ENCODE data around the gene FA2H. TPM values are rescaled to one million over a fixed set of nuclear protein-coding genes. Genes with fewer than 3 reads are reported as not detected.
A peak's percentile ranks its signal among the peaks of the same experiment; 100 is the strongest.

The FA2H gene
- total RNA-seq, 2 donors from 2014 or later = 0.19 TPM; not detected in 1

- no peak overlapping the region for H3K27ac Mint-ChIP-seq
- H3K4me1 Mint-ChIP-seq = peaks cover 4% of the 10 kb centered on the region
- no peak for ATAC-seq (replicated peaks)
- no peaks in the 10 kb centered on the region for H3K9me3 Mint-ChIP-seq
- no peaks in the 10 kb centered on the region for H3K27me3 Mint-ChIP-seq
- H3K4me3 Mint-ChIP-seq = no peak overlapping the region
- H3K36me3 Mint-ChIP-seq (ENCODE audit: low read depth) = no peaks in the 10 kb centered on the region
Observed at GRCh38 chr16:74713325-74713724, 61.3 kb downstream of the FA2H start.

GRCh38 chr16:74711938-74712337 is 62.7 kb downstream of the FA2H start:
- Mint-ChIP-seq H3K36me3 (ENCODE audit: low read depth) (no peaks in the 10 kb centered on the region), H3K9me3 (no peaks in the 10 kb centered on the region), H3K27ac (no peak overlapping the region), H3K4me1 (peaks cover 4% of the 10 kb centered on the region), H3K4me3 (no peak overlapping the region), H3K27me3 (no peaks in the 10 kb centered on the region)
- ATAC-seq (replicated peaks) = no peak

- Mint-ChIP-seq H3K27ac (no peak overlapping the region), H3K4me3 (no peak overlapping the region), H3K4me1 (peaks cover 4% of the 10 kb centered on the region), H3K9me3 (no peaks in the 10 kb centered on the region), H3K36me3 (ENCODE audit: low read depth) (no peaks in the 10 kb centered on the region), H3K27me3 (no peaks in the 10 kb centered on the region)
- no peak for ATAC-seq (replicated peaks)
Observed at GRCh38 chr16:74710401-74710800, 64.2 kb downstream of the FA2H start.

GRCh38 chr16:74709441-74709877 is 65.2 kb downstream of the FA2H start:
- H3K4me1 Mint-ChIP-seq = peaks cover 4% of the 10 kb centered on the region
- H3K4me3 Mint-ChIP-seq = no peak overlapping the region
- H3K9me3 Mint-ChIP-seq = no peaks in the 10 kb centered on the region
- peak; percentile 98 for ATAC-seq (replicated peaks)
- no peaks in the 10 kb centered on the region for H3K27me3 Mint-ChIP-seq
- peak overlapping the region; percentile 20 for H3K27ac Mint-ChIP-seq
- H3K36me3 Mint-ChIP-seq (ENCODE audit: low read depth) = no peaks in the 10 kb centered on the region

- Mint-ChIP-seq H3K4me1 (peaks cover 32% of the 10 kb centered on the region), H3K27ac (peak within 1 kb of the TSS; percentile 97), H3K9me3 (no peaks in the 10 kb centered on the region), H3K27me3 (no peaks in the 10 kb centered on the region), H3K4me3 (peak within 1 kb of the TSS; percentile 96), H3K36me3 (ENCODE audit: low read depth) (peaks cover 32% of the 10 kb centered on the region)
- ATAC-seq (replicated peaks) = peak; percentile 66
Observed at GRCh38 chr16:74700438-74701225, 74.0 kb downstream of the FA2H start, which contains the start of gene MLKL. Gene MLKL (minus strand): TSS chr16:74700862. CDS start chr16:74695757, 5,105 bp downstream.

GRCh38 chr16:74700116-74700437 is 74.5 kb downstream of the FA2H start:
- H3K9me3 Mint-ChIP-seq = no peaks in the 10 kb centered on the region
- peak overlapping the region; percentile 96 for H3K4me3 Mint-ChIP-seq
- peaks cover 36% of the 10 kb centered on the region for H3K4me1 Mint-ChIP-seq
- ATAC-seq (replicated peaks) = no peak
- peaks cover 37% of the 10 kb centered on the region for H3K36me3 Mint-ChIP-seq (ENCODE audit: low read depth)
- H3K27ac Mint-ChIP-seq = peak overlapping the region; percentile 97
- H3K27me3 Mint-ChIP-seq = no peaks in the 10 kb centered on the region

GRCh38 chr16:74699666-74700065 is 75.0 kb downstream of the FA2H start:
- Mint-ChIP-seq H3K27me3 (no peaks in the 10 kb centered on the region), H3K4me3 (peak overlapping the region; percentile 96), H3K27ac (peak overlapping the region; percentile 97), H3K36me3 (ENCODE audit: low read depth) (peaks cover 42% of the 10 kb centered on the region), H3K4me1 (peaks cover 36% of the 10 kb centered on the region), H3K9me3 (no peaks in the 10 kb centered on the region)
- ATAC-seq (replicated peaks) = no peak

GRCh38 chr16:74698222-74698621 is 76.4 kb downstream of the FA2H start:
- Mint-ChIP-seq H3K27me3 (no peaks in the 10 kb centered on the region), H3K4me1 (peaks cover 36% of the 10 kb centered on the region), H3K27ac (peak overlapping the region; percentile 97), H3K9me3 (no peaks in the 10 kb centered on the region), H3K4me3 (peak overlapping the region; percentile 96), H3K36me3 (ENCODE audit: low read depth) (peaks cover 56% of the 10 kb centered on the region)
- peak; percentile 30 for ATAC-seq (replicated peaks)

GRCh38 chr16:74695450-74696422 is 78.9 kb downstream of the FA2H start:
- Mint-ChIP-seq H3K36me3 (ENCODE audit: low read depth) (peaks cover 75% of the 10 kb centered on the region), H3K4me1 (peaks cover 21% of the 10 kb centered on the region)

GRCh38 chr16:74691093-74691855 is 83.3 kb downstream of the FA2H start:
- Mint-ChIP-seq H3K27ac (peak overlapping the region; percentile 13), H3K27me3 (no peaks in the 10 kb centered on the region), H3K4me3 (no peak overlapping the region), H3K9me3 (no peaks in the 10 kb centered on the region), H3K4me1 (peaks cover 8% of the 10 kb centered on the region), H3K36me3 (ENCODE audit: low read depth) (peaks cover 99% of the 10 kb centered on the region)
- ATAC-seq (replicated peaks) = no peak

More at GRCh38 chr16:74695450-74696422, 78.9 kb downstream of the FA2H start:
- Mint-ChIP-seq H3K27me3 (no peaks in the 10 kb centered on the region), H3K27ac (peak overlapping the region; percentile 16), H3K4me3 (peak overlapping the region; percentile 75), H3K9me3 (no peaks in the 10 kb centered on the region)
- ATAC-seq (replicated peaks) = peak; percentile 87

GRCh38 chr16:74682556-74682955 is 92.1 kb downstream of the FA2H start:
- H3K4me1 Mint-ChIP-seq = no peaks in the 10 kb centered on the region
- H3K9me3 Mint-ChIP-seq = no peaks in the 10 kb centered on the region
- H3K4me3 Mint-ChIP-seq = no peak overlapping the region
- H3K27me3 Mint-ChIP-seq = no peaks in the 10 kb centered on the region
- H3K36me3 Mint-ChIP-seq (ENCODE audit: low read depth) = peaks cover 97% of the 10 kb centered on the region
- ATAC-seq (replicated peaks) = no peak
- no peak overlapping the region for H3K27ac Mint-ChIP-seq

GRCh38 chr16:74680681-74681080 is 93.9 kb downstream of the FA2H start:
- Mint-ChIP-seq H3K27ac (no peak overlapping the region), H3K27me3 (no peaks in the 10 kb centered on the region), H3K4me3 (no peak overlapping the region), H3K36me3 (ENCODE audit: low read depth) (peaks cover 99% of the 10 kb centered on the region), H3K9me3 (no peaks in the 10 kb centered on the region), H3K4me1 (no peaks in the 10 kb centered on the region)
- ATAC-seq (replicated peaks) = no peak

GRCh38 chr16:74679983-74680382 is 94.6 kb downstream of the FA2H start:
- Mint-ChIP-seq H3K4me3 (no peak overlapping the region), H3K36me3 (ENCODE audit: low read depth) (peaks cover 99% of the 10 kb centered on the region), H3K27me3 (no peaks in the 10 kb centered on the region), H3K4me1 (no peaks in the 10 kb centered on the region), H3K27ac (no peak overlapping the region), H3K9me3 (no peaks in the 10 kb centered on the region)
- ATAC-seq (replicated peaks) = no peak

GRCh38 chr16:74677868-74678267 is 96.8 kb downstream of the FA2H start:
- no peak for ATAC-seq (replicated peaks)
- Mint-ChIP-seq H3K27me3 (no peaks in the 10 kb centered on the region), H3K9me3 (no peaks in the 10 kb centered on the region), H3K36me3 (ENCODE audit: low read depth) (peaks cover 100% of the 10 kb centered on the region), H3K4me1 (no peaks in the 10 kb centered on the region), H3K4me3 (no peak overlapping the region), H3K27ac (no peak overlapping the region)

Data from activated T-helper 17 cell treated with anti-CD3 and anti-CD28 coated beads, Interleukin-2, amount 50 U/mL, for 72 hours (primary cell).